ENCODE data around the gene PLCD4. TPM values are rescaled to one million over a fixed set of nuclear protein-coding genes. Genes with fewer than 3 reads are reported as not detected.

The PLCD4 gene
- total and polyA plus RNA-seq, 2 of the 8 experiments (the other 6 are each of a cell fraction or from before 2014, with no cell fraction given) = 0.21 to 0.50 TPM

- ChIA-PET POLR2A (ENCODE audit: partially characterized antibody) (interaction anchor here (0.7 to 2.2 kb wide), 8 partner anchors 9 to 102 kb away, joined by 3 to 11 read pairs (median 4); partner anchors contain the start of genes BCS1L, PLCD4, RNF25 and STK36), CTCF (ENCODE audit: partially characterized antibody) (interaction anchor here (0.6 kb wide), 1 partner anchor 32 kb away, joined by 3 read pairs; no protein-coding TSS in a partner anchor)
- 11% methylated on average over 10 of the region's 10 CpGs; no CpG with 5 or more reads in 1 of the 2 experiments for WGBS, 2 experiments (ENCODE audit: extremely low coverage in 1 of 2, insufficient coverage in 1 of 2, insufficient read length in 1 of 2, insufficient replicate concordance in 2 of 2, low coverage in 1 of 2, low lambda C conversion rate in 2 of 2, missing lambda C conversion rate in 1 of 2)
- Histone ChIP-seq H3K27me3 (replicated peaks in 1 of 4; ENCODE audit: control insufficient read depth in 3 of 4, extremely low read depth in 1 of 4, insufficient read depth in 3 of 4, low read length in 3 of 4) (no peaks in the 10 kb centered on the region), H3K4ac (replicated peaks; ENCODE audit: insufficient read length, low read depth, low read length) (peak overlapping the region; percentile 69), H3K23ac (ENCODE audit: insufficient read length) (no peak overlapping the region), H4K5ac (ENCODE audit: insufficient read length, low read depth, low read length) (peak overlapping the region; percentile 70), H2BK120ac (replicated peaks; ENCODE audit: low read depth, low read length) (no peak overlapping the region), H4K20me1 (replicated peaks in 1 of 2; ENCODE audit: control insufficient read depth in 1 of 2, insufficient read depth in 2 of 2, low read length in 2 of 2) (peaks cover 6 to 13% of the 10 kb centered on the region in 2 experiments), H3K23me2 (ENCODE audit: low read depth, low read length) (peaks cover 12% of the 10 kb centered on the region), H2AK5ac (ENCODE audit: low read depth, low read length) (peak overlapping the region; percentile 89; the same call in 1 of the 2 replicates), H3K9me3 (ENCODE audit: insufficient read depth in 2 of 2, low read depth in 1 of 2, low read length in 1 of 2) (no peaks in the 10 kb centered on the region), H2BK20ac (ENCODE audit: low read length) (no peak overlapping the region), H4K8ac (ENCODE audit: extremely low read depth, insufficient read depth, low read length) (no peak overlapping the region), H3K4me2 (ENCODE audit: insufficient read depth in 1 of 2, low read depth in 2 of 2, low read length in 2 of 2) (peak overlapping the region; percentile 93 to 97), H2BK12ac (ENCODE audit: low read depth, low read length) (no peak overlapping the region), H2BK5ac (ENCODE audit: low read depth, low read length) (peak overlapping the region; percentile 97), H3K79me2 (ENCODE audit: control insufficient read depth in 1 of 2, insufficient read depth in 2 of 2, low read length in 2 of 2) (peaks cover 29 to 87% of the 10 kb centered on the region in 2 experiments), H3K36me3 (ENCODE audit: control insufficient read depth in 2 of 4, insufficient read depth in 4 of 4, low read length in 3 of 4) (peaks cover 0 to 25% (median 7%) of the 10 kb centered on the region in 4 experiments; a peak in 3 of 8 replicates), H2BK15ac (ENCODE audit: low read length) (no peak overlapping the region), H3K56ac (replicated peaks; ENCODE audit: insufficient read length, low read depth, low read length) (peak overlapping the region; percentile 22), H3K4me1 (replicated peaks in 1 of 4; ENCODE audit: control insufficient read depth in 3 of 4, insufficient read depth in 4 of 4, low read length in 3 of 4) (peaks cover 0 to 13% (median 4%) of the 10 kb centered on the region in 4 experiments; a peak in 6 of 7 replicates), H3K27ac (ENCODE audit: low read depth, low read length) (peak overlapping the region; percentile 99), H3K4me3 (ENCODE audit: extremely low read depth in 1 of 4, insufficient read depth in 2 of 4, low read depth in 3 of 4, low read length in 4 of 4) (peak overlapping the region; percentile 86 to 96 (median 94)), H3K14ac (ENCODE audit: insufficient read length) (peak overlapping the region; percentile 34), H3K79me1 (ENCODE audit: low read depth, low read length) (peaks cover 7% of the 10 kb centered on the region), H4K91ac (replicated peaks; ENCODE audit: insufficient read length, low read length) (peak overlapping the region; percentile 36), H3K18ac (ENCODE audit: extremely low read depth, low read length) (peak overlapping the region; percentile 85; the same call in 1 of the 2 replicates), H3K9ac (replicated peaks in 1 of 4; ENCODE audit: extremely low read depth in 1 of 4, low read depth in 3 of 4, low read length in 3 of 4) (peak overlapping the region; percentile 91 to 96 (median 94)), H2AFZ (ENCODE audit: low read length) (no peak overlapping the region)
- no peak for DNase-seq (ENCODE audit: low read depth in 1 of 2, low spot score in 2 of 2)
- no peak for FAIRE-seq
- TF ChIP-seq POU5F1 (IDR thresholded peaks at IDR 0.05; ENCODE audit: low read depth, low read length) = no peak
- no peak for TF ChIP-seq USF2 (IDR thresholded peaks at IDR 0.05; ENCODE audit: low read length)
- no peak for TF ChIP-seq ZNF274 (IDR thresholded peaks at IDR 0.05; ENCODE audit: borderline replicate concordance, extremely low read depth, low read length)
- TF ChIP-seq RXRA (IDR thresholded peaks at IDR 0.05; ENCODE audit: insufficient read depth, low read depth, low read length) = no peak
- TF ChIP-seq TAF1 (IDR thresholded peaks at IDR 0.05; ENCODE audit: low read depth, low read length) = no peak
- TF ChIP-seq KDM4A (IDR thresholded peaks at IDR 0.05; ENCODE audit: low read depth, low read length, severe bottlenecking) = no peak
- no peak for TF ChIP-seq RBBP5 (IDR thresholded peaks at IDR 0.05; ENCODE audit: borderline replicate concordance, low read depth, low read length)
Measured at GRCh38 chr2:218569661-218570500, 37.8 kb upstream of the PLCD4 start.
